Calu3 (cell line): ENCODE results near the gene LRRC47. TPM values are rescaled to one million over a fixed set of nuclear protein-coding genes. Genes with fewer than 3 reads are reported as not detected.

Experiments used
- BruUV-seq: library from RNA; stranded (reverse); fragments of 400-500 nt; replicated peaks from 2 replicates; lab custom pipeline; 2021; lab: Mats Ljungman, UMichigan
- CTCF ChIA-PET: fragments of 300-600 bp; sonication (Branson Sonifier 250); formaldehyde crosslinking; loops from one replicate; lab custom pipeline; 2022; ENCODE audit warnings: antibody characterized with exemption; lab: Charles Lee
- DNase-seq: peaks from one replicate; pipeline ENCODE4 v3.0.0; 2022
- H3K27ac Mint-ChIP-seq: one replicate; pipeline ENCODE4 v1.8.0; 2022; ENCODE audit warnings: mixed read lengths; ENCODE audit not compliant: unreplicated experiment
- H3K27me3 Mint-ChIP-seq: one replicate; pipeline ENCODE4 v1.8.0; 2022; ENCODE audit warnings: mixed read lengths; ENCODE audit not compliant: unreplicated experiment
- H3K36me3 Mint-ChIP-seq: one replicate; pipeline ENCODE4 v1.8.0; 2022; ENCODE audit warnings: mild to moderate bottlenecking, moderate library complexity, mixed read lengths; ENCODE audit not compliant: insufficient read depth, unreplicated experiment
- H3K4me1 Mint-ChIP-seq: one replicate; pipeline ENCODE4 v1.8.0; 2022; ENCODE audit warnings: mild to moderate bottlenecking, low read depth, mixed read lengths; ENCODE audit not compliant: unreplicated experiment
- H3K4me3 Mint-ChIP-seq: one replicate; pipeline ENCODE4 v1.8.0; 2022; ENCODE audit warnings: mild to moderate bottlenecking, low read depth, moderate library complexity, mixed read lengths; ENCODE audit not compliant: unreplicated experiment
- H3K9me3 Mint-ChIP-seq: one replicate; pipeline ENCODE4 v1.8.0; 2022; ENCODE audit warnings: low read depth, mixed read lengths; ENCODE audit not compliant: unreplicated experiment
- intact Hi-C: fragments of 100-400 bp; cut with micrococcal nuclease; formaldehyde crosslinking; loops from one replicate; pipeline ENCODE4 v1.10.0; 2022; ENCODE audit not compliant: unreplicated experiment
- total RNA-seq: library from RNA; stranded (reverse); gene quantifications from 2 replicates; pipeline ENCODE4 v1.2.3, GENCODE V29; 2022
- TF ChIP-seq, protein P1 (sequence below): fragments of 200-600 bp; IDR thresholded peaks from one replicate; pipeline ENCODE4 v1.8.0; 2022; ENCODE audit warnings: antibody characterized with exemption; ENCODE audit not compliant: unreplicated experiment

LRRC47 gene
- total RNA-seq, 1 experiment from 2014 or later: 35.8 TPM

DNA sequence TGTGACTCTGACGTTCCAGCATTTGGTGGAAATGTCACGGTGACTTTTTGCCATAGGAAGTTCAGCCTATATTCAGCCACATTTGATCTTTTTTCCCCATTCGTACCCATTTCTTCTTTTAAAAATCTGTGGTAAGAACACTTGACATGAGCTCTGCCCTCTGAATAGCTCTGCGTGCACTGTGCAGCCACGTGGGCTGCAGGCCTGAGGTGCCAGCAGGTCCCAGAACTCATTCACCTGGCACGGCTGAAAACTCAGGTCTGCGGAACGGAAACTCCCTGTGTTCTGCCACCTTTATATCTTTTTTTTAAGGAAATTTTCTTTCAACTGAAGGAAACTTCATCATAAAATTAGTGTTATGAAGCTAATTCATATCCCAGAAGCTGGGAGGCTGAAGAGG lies 32.1 kb upstream of the LRRC47 start:
- intact Hi-C loops: no loop called here
- H3K4me1 Mint-ChIP-seq: no peaks in the 10 kb centered on the region
- DNase-seq: no peak
- no peaks in the 10 kb centered on the region for H3K27me3 Mint-ChIP-seq
- no peak overlapping the region for H3K27ac Mint-ChIP-seq
- H3K36me3 Mint-ChIP-seq: peaks cover 8% of the 10 kb centered on the region
- no peak overlapping the region for H3K4me3 Mint-ChIP-seq
- CTCF ChIA-PET: no interaction called here
- BruUV-seq: no TSS peak
- no peaks in the 10 kb centered on the region for H3K9me3 Mint-ChIP-seq
- TF ChIP-seq, protein P1, sequence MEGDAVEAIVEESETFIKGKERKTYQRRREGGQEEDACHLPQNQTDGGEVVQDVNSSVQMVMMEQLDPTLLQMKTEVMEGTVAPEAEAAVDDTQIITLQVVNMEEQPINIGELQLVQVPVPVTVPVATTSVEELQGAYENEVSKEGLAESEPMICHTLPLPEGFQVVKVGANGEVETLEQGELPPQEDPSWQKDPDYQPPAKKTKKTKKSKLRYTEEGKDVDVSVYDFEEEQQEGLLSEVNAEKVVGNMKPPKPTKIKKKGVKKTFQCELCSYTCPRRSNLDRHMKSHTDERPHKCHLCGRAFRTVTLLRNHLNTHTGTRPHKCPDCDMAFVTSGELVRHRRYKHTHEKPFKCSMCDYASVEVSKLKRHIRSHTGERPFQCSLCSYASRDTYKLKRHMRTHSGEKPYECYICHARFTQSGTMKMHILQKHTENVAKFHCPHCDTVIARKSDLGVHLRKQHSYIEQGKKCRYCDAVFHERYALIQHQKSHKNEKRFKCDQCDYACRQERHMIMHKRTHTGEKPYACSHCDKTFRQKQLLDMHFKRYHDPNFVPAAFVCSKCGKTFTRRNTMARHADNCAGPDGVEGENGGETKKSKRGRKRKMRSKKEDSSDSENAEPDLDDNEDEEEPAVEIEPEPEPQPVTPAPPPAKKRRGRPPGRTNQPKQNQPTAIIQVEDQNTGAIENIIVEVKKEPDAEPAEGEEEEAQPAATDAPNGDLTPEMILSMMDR: no peak

DNA sequence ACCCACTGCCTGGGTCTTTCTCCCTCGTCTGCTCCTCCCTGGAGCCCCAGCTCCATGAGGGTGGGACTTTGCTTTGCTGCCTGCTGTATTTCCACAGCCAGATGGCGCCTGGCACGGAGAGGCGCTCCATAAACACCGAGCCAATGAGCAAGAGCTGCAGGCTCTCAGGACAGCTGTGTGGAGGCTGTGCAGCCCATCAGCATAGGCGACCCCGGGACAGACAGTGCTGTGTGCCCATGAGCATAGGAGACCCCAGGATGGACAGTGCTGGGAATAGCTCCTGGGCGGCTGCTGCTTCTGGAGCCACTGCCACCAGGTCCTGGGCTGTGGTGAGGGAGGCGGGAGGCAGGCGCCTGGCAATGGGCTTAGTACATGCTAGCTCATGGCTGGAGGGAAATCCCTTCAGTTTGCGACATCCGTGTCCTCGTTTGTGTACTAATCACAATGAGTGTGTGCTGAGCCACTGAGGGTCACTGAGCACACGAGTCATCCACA lies 31.6 kb upstream of the LRRC47 start:
- Mint-ChIP-seq H3K4me1 (no peaks in the 10 kb centered on the region), H3K27ac (no peak overlapping the region), H3K27me3 (no peaks in the 10 kb centered on the region), H3K36me3 (peaks cover 10% of the 10 kb centered on the region), H3K4me3 (no peak overlapping the region), H3K9me3 (no peaks in the 10 kb centered on the region)
- CTCF ChIA-PET: no interaction called here
- TF ChIP-seq, protein P1: no peak
- no TSS peak for BruUV-seq
- intact Hi-C loops: no loop called here
- no peak for DNase-seq

DNA sequence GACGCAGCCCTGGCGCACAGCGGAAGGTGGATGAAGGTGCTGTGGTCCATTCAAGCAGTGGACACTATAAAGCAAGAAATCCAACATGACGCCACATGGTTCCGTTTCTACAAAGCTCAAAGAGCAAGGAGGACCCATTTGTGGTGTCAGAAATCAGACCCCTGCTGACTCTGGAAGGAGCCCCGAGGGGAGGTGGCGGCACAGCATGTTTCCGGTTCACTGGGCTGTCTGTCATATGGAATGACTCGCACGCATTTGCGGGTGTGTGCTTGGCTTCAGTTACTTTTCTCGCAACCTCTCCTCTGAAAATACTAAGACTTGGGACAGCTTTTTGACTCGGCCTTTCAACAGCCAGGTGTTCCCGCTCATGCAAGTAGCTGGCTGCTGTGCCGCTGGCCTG lies 29.1 kb upstream of the LRRC47 start:
- no peaks in the 10 kb centered on the region for H3K27me3 Mint-ChIP-seq
- no peak for DNase-seq
- BruUV-seq: no TSS peak
- H3K27ac Mint-ChIP-seq: no peak overlapping the region
- H3K4me3 Mint-ChIP-seq: no peak overlapping the region
- peaks cover 10% of the 10 kb centered on the region for H3K36me3 Mint-ChIP-seq
- CTCF ChIA-PET: no interaction called here
- no peaks in the 10 kb centered on the region for H3K9me3 Mint-ChIP-seq
- no peaks in the 10 kb centered on the region for H3K4me1 Mint-ChIP-seq
- TF ChIP-seq, protein P1: no peak
- intact Hi-C loops: no loop called here

DNA sequence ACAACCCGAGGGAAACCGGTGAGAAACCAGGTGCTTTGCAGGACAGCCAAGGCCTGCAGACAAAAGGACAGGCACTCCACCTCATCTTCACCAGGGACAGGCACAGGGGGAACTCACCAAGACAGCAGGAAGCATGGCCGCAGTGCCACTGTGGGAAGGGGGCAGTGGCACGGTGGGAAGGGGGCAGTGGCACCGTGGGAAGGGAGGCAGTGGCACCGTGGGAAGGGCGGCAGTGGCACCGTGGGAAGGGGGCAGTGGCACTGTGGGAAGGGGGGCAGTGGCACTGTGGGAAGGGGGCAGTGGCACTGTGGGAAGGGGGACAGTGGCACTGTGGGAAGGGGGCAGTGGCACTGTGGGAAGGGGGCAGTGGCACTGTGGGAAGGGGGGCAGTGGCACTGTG lies 28.4 kb upstream of the LRRC47 start:
- BruUV-seq: no TSS peak
- DNase-seq: no peak
- H3K4me3 Mint-ChIP-seq: no peak overlapping the region
- peaks cover 10% of the 10 kb centered on the region for H3K36me3 Mint-ChIP-seq
- CTCF ChIA-PET: no interaction called here
- no peaks in the 10 kb centered on the region for H3K4me1 Mint-ChIP-seq
- TF ChIP-seq, protein P1: no peak
- intact Hi-C loops: no loop called here
- H3K27me3 Mint-ChIP-seq: no peaks in the 10 kb centered on the region
- H3K9me3 Mint-ChIP-seq: no peaks in the 10 kb centered on the region
- no peak overlapping the region for H3K27ac Mint-ChIP-seq
